HG03175 (cell line): Measurements from ENCODE around the gene GNLY.
"Not testable (repeated sequence)": the region's sequence is repeated elsewhere in the genome, so short reads cannot be mapped to it uniquely, and the experiment has no call there.

ENCODE experiments used
- ATAC-seq: cut with Tn5 transposase; IDR thresholded peaks from one replicate; pipeline ENCODE4 v1.9.1; 2021; ENCODE audit warnings: mild to moderate bottlenecking, moderate library complexity; ENCODE audit not compliant: unreplicated experiment

The GNLY gene

DNA sequence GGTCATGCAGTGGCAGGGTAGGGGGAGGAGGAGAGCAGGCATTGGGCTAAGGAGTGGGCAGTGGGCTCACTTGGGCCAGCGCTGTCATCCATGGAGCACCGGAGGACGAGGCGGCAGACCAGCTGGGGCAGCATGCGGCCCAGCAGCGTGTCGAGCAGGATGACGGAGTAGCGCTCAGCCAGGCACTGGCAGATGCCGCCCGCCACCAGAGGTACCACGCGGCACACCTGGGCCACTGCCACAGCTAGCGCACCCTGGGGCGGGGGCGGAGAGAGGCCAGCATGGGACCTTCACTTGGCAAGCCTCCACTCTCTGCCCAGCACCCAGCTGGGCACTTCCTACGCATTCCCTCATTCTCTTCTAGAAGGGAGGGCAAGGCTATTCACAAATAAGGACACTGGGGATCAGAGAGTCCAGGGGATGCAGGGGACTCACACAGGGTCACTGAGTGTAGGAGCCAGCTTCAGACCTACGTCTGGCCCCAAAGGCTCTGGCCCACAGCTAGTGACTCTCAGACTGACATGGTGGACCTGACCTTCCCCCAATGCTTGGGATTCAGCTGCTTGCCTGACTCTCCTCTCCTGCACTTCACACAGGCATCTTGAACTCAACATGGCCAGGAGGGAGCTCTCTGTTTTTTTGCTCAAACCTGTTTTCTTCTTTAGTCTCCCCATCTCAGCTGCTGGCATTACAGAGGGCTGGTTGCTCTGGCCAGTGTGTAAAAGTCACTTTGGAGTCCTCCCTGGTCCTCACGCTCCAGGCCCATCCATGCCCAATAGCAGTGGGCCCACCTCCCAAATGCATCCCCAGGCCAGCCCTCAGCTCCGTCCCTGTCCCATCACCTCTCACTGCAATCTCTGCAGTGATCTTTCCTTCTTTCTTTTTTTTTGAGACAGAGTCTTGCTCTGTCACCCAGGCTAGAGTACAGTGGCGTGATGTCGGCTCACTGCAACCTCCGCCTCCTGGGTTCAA is 30.3 kb upstream of the GNLY start:
- ATAC-seq: no peak

GRCh38 chr2:85665264-85665937 is 28.8 kb upstream of the GNLY start:
- ATAC-seq: no peak

GRCh38 chr2:85666016-85666415 is 28.1 kb upstream of the GNLY start:
- no peak for ATAC-seq

- no peak for ATAC-seq
Observed at GRCh38 chr2:85666435-85667316, 27.5 kb upstream of the GNLY start.

GRCh38 chr2:85667561-85668008 is 26.6 kb upstream of the GNLY start:
- no peak for ATAC-seq

GRCh38 chr2:85668009-85668856 is 25.9 kb upstream of the GNLY start, which contains the start of gene SFTPB:
TSS of gene SFTPB (minus strand) at chr2:85668199. CDS start at chr2:85668183, 16 bp downstream.
- ATAC-seq: no peak

GRCh38 chr2:85668857-85669142 is 25.4 kb upstream of the GNLY start:
- no peak for ATAC-seq

- peak; percentile 80 for ATAC-seq
Observed at GRCh38 chr2:85669549-85669948, 24.6 kb upstream of the GNLY start.

DNA sequence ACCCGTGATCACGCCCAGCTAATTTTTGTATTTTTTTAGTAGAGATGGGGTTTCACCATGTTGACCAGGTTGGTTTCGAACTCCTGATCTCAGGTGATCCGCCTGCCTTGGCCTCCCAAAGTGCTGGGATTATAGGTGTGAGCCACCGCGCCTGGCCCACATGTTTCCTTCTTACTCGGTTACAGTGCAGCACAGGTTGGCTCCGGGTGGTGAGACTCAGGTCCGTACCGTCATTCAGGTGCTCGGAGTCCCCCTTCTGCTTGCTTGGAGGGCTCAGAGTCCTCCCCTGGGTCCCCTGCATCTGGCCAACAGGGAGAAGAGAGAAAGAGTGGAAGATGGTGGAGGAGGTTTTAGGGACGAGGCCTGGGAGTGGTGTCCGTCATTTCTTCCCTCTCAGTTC is 23.7 kb upstream of the GNLY start:
- not testable (repeated sequence) for ATAC-seq

DNA sequence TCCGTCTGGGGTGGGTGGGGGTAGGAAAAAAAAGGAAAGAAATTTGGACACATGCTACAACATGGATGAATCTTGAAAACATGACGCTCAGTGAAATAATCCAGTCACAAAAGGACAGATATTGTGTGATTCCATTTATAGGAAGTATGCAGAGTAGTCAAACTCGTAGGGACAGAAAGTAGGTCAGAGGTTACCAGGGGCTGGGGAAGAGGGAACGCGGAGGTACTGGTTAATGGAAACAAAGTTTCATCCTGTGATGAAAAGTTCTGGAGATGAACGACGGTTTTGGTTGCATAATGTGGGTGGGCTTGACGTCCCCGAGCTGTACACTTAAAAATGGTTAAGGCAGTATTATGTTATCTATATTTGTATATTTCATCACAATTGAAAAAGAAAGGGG is 21.7 kb upstream of the GNLY start:
- ATAC-seq: no peak

DNA sequence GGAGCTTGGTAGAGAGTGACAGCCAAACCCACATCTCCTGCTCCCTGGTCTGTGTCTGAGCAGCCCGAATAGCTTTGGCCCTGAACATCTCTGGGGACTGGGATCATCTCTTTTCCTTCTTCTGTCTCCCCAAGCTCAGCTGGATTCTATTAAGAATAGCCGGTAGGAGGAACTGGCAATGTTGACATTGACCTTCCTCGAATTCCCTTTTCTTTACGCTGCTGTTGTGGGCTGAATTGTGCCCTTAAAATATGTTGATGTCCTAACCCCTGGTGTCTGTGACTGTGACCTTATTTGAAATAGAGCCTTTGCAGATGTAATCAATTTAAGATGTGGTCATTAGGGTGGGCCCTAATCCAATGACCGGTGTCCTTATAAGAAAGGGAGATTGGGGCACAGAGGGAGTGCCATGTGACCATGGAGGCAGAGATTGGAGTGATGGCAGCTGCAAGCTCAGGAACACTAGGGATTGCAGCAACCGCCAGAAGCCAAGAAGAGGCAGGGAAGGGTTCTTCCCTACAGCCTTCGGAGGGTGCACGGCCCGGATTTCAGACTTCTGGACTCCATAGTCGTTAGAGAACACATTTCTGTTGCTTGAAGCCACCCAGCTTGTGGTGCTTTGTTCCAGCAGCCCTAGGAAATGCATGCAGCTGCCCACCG is 20.3 kb upstream of the GNLY start:
- ATAC-seq: no peak

DNA sequence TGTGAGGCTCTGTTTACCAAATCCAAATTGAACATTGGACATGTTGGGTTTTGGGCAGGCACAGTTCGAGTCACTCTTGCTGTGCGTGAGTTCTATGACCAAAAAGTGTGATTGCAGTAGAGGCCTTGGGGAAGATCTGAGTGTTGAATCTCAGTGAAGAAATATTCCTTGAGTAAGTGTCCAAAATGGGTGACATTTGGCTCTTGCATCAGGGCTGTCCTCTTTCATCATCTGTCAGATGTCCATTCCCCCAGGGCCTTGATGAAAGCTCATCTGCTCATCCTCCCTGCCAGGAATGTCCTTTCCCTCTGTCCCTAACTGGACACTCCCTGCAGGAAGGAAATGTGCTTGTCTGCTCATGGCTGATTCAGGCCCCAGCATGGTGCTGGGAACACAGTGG is 19.7 kb upstream of the GNLY start:
- ATAC-seq: no peak

GRCh38 chr2:85675427-85675826 is 18.7 kb upstream of the GNLY start:
- ATAC-seq: no peak

DNA sequence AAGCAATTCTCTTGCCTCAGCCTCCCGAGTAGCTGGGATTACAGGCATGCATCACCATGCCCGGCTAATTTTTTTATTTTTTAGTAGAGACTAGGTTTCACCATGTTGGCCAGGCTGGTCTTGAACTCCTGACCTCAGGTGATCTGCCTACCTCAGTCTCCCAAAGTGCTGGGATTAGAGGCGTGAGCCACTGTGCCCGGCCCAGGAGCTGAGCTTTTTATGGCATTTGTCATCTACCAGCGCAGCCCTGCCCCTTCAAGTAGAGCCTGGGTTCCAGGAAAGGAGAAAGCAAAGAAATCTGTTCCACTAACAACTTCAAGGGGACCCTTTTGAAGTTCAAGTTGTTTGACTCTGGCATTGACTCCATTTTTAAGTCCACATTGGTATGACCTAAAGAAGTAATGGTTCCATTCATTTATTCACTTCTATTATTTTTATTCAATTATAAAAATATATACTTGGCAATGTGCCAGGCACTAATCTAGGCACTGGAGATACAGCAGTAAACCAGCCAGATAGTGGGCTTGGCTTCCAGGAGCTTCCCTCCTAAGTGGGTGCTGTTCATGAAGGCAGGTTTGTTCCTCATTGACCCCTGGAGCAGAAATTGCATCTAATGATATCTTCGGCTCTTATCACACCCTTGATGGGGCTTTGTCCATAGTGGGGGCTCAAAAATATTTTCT is 18.2 kb upstream of the GNLY start:
- ATAC-seq: no peak

- ATAC-seq: no peak
Observed at GRCh38 chr2:85678377-85678776, 15.8 kb upstream of the GNLY start.

DNA sequence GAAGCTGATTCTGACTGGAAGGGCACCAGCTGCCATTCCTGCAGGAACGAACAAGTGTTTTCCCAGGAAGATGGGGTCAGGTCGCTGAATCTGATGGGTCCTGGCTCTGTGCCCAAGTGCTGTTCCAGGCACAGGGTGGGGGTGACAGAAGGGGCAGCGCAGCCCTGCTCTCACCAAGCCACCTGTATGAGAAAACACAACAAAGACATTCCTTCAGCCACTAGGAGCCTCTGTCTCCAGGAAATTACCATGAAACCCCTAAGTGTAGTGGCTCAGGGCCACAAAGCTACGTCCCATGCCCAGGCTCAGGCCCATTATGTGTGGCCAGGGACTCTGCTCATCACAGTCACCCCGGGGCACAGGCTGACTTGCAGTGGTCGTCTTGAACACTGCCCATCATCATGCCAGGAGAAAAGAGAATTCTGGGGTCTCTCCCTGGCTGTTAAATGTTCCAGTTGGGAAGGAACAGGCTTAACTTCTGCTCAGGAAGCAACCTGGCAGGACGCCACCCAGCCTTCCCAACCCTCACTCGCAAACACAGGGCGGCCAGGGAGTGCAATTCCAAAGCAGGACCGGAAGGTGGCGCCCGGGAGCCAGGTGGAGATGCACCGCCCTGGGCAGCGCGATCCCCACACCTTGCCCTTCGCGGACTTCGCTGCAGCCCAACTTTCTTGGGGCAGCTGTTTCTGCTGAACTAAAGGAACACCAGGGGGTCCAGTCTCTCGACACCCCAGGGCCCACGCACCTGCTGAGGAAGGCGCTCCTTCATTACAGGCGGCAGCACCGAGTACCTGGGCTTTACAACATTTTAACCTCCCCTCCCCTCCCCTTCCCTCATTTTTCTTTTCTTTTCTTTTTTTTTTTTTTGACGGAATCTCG is 15.1 kb upstream of the GNLY start:
- ATAC-seq: peak; percentile 86

- ATAC-seq: no peak
Observed at GRCh38 chr2:85680707-85681371, 13.3 kb upstream of the GNLY start.

DNA sequence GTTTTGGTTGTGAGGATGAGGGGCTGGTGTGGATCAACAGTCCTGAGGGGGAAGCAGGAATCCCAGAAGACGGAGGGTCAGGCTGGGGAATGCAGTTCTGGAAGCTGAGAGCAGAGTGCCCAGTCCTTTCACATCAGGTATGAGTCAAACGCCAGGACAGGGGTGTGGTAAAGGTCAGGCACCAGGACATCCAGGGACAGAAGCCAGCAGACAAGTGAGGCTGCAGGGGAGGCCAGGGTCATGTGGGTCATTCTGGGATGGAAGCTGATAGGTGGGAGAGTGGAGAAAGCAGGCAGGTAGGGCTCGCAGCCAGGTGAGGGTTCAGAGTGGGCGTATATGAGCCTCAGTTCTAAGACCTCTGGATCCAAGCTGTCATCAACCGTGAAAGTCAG is 12.8 kb upstream of the GNLY start:
- ATAC-seq: no peak
